DMS114 treated with DMSO at 0.1 percent for 48 hours (cell line): ENCODE data around the gene CNKSR2.

Experiments used
- DNase-seq: peaks from one replicate; lab custom pipeline; 2025; ENCODE audit not compliant: unreplicated experiment; lab: John Stamatoyannopoulos, UW

The CNKSR2 gene

DNA sequence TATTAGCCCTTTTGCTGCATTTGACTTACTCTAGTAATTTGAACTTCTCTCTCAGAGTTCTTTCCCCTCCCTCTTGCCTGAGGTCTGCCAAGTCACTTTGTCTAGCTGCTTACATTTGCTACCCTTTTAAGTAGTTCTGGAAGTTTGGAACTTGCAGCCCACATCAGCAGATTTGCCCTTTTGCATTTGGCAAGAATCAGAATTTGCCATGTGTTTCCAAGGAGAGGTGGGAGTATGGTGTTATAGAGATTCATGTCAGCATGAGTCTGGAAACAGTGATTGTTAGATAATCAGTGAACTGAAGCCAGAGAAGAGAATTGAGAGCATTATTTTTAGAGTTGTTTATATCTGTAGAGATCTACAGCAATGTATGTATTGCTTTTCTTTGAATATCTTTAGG, 231.8 kb downstream of the CNKSR2 start:
- DNase-seq = no peak

DNA sequence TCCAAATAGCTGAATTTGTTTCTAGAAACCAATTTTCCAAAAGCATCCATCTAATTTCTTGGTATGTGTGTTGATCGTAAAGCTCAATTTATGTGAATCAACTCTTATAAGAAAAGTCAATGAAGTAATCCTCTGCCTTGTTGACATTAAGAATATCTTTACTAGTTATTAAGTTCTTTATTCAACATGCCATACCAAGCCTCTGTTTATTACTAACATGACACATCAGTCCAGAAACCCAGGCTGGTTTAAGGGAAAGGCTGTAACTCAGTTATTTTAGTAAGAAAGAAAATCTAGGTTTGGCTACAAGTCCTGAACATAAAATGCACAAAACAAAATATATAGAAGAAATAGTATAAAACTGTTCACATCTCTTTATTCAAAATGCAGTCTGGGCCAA, 235.9 kb downstream of the CNKSR2 start:
- DNase-seq = no peak

- DNase-seq = no peak
These were observed 237.9 kb downstream of the CNKSR2 start for GRCh38 chrX:21612154-21612553.

DNA sequence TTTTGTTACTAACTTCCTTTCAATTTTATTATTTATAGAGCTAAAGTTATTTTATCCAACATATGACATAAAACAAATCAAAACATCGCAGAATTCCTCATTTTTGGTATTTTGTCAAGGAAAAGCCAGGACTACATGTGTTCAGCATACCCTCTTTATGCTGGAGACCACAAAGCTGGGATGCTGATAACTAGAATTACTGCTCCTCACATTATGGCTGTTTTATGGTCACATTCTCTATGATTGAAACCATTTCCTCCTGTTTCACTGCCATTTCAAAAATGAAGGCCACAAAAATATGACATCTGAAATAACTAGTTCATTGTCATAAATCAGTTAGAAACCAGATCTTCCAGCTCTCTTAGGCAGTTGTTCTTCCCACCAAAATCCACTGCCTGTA, 242.2 kb downstream of the CNKSR2 start:
- DNase-seq = no peak

- DNase-seq = no peak
These were observed 246.0 kb downstream of the CNKSR2 start for GRCh38 chrX:21620234-21620633.

GRCh38 chrX:21623778-21624501, 249.7 kb downstream of the CNKSR2 start:
- DNase-seq = no peak

DNA sequence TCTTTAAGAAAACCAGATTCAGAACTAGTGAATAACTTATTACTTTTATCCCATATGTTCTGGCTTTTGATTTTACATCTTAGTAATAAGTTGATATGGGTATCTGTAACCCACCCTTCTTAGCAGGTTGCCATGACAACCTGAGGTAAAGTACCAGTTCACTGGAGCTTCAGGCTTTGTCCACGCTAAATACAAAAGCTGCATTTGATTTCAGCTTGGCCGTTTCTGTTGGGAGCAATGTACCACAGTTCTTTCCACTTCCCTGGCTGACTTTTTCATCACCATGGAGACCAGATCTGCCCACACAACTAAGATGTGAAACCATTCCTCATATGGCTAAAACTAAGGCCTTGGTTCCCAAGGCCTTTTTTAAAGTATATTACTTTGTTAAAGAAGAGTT, 257.8 kb downstream of the CNKSR2 start:
- no peak for DNase-seq

GRCh38 chrX:21638311-21638710, 264.1 kb downstream of the CNKSR2 start:
- no peak for DNase-seq

DNA sequence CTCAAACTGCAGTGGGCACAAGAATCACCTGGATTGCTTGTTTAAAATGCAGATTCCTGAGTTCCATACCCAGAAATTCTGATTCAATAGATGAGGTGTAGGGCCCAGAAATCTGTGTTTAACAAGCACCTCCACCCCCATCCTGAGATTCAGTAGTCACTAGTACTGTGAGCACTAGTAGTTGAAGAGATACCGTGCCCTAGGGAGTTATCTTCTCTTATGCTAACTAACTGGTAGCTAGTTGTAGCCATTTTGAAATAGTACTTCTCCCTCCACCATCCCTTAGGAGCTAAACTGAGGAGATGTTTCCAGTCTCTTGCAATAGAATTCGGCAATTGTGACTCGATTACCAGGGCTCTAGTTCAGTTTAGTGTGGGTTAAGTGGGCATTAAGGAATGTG, 265.6 kb downstream of the CNKSR2 start:
- no peak for DNase-seq

DNA sequence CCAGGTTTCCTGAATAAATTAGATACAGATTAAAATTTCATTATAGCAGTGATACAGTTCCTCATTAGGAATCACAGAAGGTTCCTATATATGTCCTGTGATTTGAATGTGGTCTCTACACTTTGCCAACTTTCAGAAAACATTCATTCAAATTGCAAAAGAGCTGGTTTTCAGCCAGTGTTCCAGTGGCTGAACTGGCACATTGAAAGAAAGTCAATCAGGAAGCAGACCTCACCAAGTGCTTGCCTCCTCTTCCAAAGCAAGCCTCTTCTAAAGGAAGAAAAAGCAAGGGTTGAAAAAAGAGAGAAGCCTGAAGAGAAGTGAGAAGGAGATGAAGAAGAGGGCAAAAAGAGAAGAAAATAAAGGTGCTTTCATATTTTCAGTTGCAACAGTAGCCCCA, 271.2 kb downstream of the CNKSR2 start:
- DNase-seq = no peak

- DNase-seq = no peak
These were observed 271.7 kb downstream of the CNKSR2 start for GRCh38 chrX:21645886-21646285.

- DNase-seq = no peak
These were observed 281.8 kb downstream of the CNKSR2 start for GRCh38 chrX:21655901-21656586.

DNA sequence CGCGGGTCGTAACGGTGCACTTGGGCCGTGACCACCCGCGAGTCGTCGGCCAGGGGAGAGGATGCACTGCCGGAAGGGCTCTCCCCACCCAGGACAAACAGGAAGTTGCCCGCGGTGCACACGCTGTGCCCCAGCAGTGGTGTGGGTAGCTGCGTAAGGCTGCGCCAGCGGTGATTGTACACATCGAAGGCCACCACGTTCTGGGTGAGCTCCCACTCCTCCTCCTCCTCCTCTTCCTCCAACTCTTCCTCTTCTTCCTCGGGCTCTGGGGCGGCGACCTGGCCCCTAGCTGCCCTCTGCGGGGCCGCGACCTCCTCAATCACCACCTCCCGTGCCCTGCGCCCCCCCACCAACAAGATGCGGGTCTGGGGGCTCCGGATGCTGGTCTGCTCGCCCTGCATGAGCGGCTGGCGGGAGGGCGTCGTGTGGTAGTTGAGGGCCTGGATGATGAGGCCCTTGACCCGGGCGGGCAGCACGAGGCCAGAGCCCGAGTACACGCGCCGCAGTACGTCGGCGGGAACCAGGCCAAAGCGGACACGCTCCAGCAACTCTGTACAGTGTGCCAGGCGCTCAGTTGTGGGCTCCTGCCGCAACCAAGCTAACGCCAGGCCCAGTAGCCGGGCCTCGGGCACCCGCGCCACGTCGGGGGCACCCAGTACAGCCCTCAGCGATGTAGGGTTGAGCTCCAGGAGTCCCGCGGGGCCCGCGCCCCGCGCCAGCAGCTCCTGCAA, 282.5 kb downstream of the CNKSR2 start:
- no peak for DNase-seq

DNA sequence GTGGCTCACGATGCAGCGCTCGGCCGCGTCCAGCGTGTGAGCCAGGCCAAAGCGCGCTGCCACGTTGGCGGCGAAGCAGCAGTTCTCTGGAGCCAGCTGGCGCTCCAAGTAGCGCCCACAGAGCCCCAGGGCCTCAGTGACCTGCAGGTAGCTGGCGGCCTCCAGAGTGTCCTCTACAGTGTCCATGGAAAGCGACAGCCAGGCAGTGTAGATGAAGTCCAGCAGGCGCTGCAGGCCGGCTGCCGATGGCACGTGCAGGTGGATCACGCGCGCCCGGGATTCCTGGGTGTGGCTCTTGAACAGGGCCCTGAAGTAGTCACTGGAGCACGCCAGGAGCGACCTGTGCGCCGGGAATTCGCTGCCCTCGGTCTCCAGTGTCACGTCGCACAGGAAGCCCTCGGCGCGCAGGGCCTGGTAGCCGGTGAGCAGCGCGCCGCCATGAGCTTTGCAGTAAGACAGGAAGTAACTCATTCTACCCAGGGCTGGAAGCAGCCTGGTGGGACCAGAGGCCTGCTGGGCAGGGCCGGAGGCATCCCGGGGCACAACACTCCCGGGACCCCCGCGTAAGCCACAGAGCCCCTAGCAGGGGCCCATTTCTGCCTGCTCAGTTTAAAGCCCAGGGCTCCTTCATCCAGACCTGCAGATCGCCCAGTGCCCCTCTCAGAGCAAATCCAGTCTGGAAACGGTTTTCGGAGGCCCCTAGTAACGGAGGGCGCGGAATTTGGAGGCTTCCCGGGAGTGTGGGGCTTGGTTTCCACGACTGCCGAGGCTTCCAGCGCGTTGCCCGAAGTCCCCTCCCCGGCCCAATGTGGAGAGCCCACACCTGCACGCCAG, 283.3 kb downstream of the CNKSR2 start:
- DNase-seq = no peak

GRCh38 chrX:21658152-21658737, 284.0 kb downstream of the CNKSR2 start, which contains the start of gene KLHL34:
Gene KLHL34 (minus strand): TSS chrX:21658330. CDS start chrX:21657788, 542 bp downstream.
- no peak for DNase-seq

GRCh38 chrX:21658746-21659145, 284.5 kb downstream of the CNKSR2 start:
- DNase-seq = no peak

DNA sequence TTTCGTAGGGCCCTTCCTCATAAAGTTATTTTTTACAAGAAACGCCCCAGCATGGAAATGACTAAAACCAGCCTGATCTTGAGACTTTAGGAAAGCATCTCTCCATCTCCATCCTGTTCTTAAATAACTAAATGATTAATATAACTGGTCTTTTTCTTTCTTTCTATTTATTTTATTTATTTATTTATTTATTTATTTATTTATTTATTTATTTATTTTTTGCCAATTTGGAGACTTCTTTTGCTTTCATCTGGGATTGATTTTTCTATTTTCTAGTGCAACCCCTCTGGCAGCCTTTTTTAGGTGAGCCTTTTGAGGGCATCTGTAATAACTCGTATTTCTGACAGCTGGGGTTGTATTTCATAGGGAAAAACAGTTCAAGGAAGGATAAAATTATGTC, 285.1 kb downstream of the CNKSR2 start:
- no peak for DNase-seq

- no peak for DNase-seq
These were observed 285.9 kb downstream of the CNKSR2 start for GRCh38 chrX:21660156-21660555.

DNA sequence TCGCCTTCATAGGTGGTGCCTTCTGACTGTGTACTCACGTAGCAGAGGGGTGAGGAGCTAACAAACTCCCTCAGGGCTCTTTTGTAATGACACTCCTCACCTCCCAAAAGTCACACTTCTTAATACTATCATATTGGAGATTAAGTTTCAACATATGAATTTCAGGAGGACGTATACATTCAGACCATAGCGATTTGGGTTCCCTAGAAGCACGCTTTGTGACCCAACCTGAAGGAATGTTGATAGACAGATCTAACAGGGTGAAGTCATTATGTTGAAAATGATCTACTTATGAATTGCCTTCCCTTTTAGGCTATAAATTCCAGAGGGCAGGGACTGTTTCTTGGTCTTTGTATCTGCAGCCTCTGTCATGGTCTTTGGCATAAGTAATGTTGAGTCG, 287.1 kb downstream of the CNKSR2 start:
- DNase-seq = no peak

DNA sequence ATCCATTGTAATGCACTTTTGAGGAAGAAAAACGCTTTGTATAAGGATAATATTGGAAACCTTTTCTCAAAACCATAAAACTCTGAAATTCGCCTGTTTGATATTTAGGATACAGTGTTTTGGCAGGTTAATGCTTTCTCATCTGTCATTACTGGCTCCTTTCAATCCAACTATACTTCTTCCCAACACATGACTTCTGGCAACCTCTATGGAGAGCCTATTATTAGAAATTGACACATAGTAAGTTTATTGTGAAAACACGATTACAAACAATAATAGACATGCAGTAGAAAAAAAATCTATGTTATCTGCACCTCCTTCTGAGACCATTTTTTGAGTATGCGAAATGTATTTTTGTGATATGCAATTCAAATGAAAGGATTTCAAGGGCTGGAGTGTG, 288.5 kb downstream of the CNKSR2 start:
- no peak for DNase-seq

DNA sequence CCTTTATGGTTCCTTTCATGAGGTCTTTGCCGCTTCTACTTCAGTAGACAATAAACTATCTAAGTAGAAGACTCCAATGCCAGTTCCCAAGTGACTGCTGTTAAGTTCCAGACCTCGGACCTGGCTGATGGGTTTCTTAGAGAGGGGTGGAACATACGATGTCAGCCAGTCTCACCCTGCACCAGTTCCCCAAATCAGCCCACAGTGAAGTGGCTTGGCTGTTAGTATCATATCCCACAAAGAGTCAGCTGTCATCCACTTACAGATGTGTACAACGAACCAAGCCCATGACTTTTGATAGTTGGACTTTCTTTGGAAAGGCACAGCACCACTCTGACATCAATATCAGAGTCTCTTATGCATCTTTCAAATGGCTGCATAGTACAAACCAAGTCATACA, 292.0 kb downstream of the CNKSR2 start:
- no peak for DNase-seq
